Measurements from ENCODE around the gene CRTC1. TPM values are rescaled to one million over a fixed set of nuclear protein-coding genes. Genes with fewer than 3 reads are reported as not detected.
A peak's percentile ranks its signal among the peaks of the same experiment; 100 is the strongest.

The CRTC1 gene
- total and polyA plus RNA-seq, 2 experiments from 2014 or later = 2.5 to 4.8 TPM

DNA sequence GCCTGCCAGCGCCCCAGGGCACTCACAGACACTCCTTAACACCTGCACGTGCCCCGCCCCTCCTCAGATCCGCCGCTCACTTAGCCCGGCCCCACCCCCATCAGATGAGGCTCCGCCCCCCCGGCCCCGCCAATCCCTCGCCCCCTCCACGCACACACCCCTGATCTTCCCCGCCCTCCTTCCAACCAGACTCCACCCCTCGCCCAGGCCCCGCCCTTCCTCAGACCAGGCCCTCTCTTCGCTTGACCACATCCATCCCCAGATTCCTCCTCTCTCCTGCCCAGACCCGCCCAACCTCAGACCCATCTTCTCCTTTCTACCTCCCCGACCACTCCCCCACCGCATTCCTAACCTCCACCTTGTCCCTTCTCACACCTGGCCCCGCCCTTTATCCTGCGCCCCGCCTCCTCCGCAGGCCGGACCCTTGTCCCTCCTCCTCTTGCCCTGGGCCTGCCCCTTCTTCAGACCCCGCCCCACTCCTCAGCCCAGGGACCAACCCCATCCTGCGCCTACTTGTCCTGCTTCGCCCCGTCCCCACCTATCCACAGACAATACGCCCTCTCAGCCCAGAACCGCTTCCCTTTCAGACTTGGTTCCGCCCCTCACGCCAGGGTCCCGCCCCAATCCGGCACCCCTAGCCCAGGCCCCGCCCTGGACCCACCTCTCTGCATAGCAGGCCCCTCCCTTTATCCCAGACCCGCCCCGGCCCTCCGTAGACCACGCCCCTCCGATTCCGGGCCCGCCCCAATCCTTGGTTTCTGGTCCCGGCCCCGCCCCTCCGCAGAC lies 47.1 kb upstream of the CRTC1 start:
- Histone ChIP-seq H3K27me3 (no peaks in the 10 kb centered on the region), H3K36me3 (replicated peaks; ENCODE audit: insufficient read depth, low read depth) (no peaks in the 10 kb centered on the region), H2AFZ (peak overlapping the region; percentile 34), H4K20me1 (ENCODE audit: insufficient read depth, poor library complexity, severe bottlenecking) (no peaks in the 10 kb centered on the region), H3K9me2 (replicated peaks; ENCODE audit: insufficient read depth) (no peaks in the 10 kb centered on the region), H3K4me1 (ENCODE audit: insufficient read depth) (no peaks in the 10 kb centered on the region), H3K4me2 (peak overlapping the region; percentile 94), H3K79me2 (peaks cover 28% of the 10 kb centered on the region), H3K27ac (peak overlapping the region; percentile 13), H3K9me3 (ENCODE audit: low read depth) (no peaks in the 10 kb centered on the region), H3K4me3 (no peak overlapping the region)
- peak; percentile 99 for DNase-seq (ENCODE audit: low spot score)
- 6% methylated on average over 19 of the region's 44 CpGs for WGBS (ENCODE audit: low lambda C conversion rate, missing lambda C conversion rate)
- TF ChIP-seq EZH2phosphoT487 (IDR thresholded peaks at IDR 0.05; ENCODE audit: low read depth, severe bottlenecking, unreplicated experiment) (no peak), EZH2 (IDR thresholded peaks at IDR 0.05; ENCODE audit: borderline replicate concordance) (no peak)
- TF ChIP-seq, protein P1, sequence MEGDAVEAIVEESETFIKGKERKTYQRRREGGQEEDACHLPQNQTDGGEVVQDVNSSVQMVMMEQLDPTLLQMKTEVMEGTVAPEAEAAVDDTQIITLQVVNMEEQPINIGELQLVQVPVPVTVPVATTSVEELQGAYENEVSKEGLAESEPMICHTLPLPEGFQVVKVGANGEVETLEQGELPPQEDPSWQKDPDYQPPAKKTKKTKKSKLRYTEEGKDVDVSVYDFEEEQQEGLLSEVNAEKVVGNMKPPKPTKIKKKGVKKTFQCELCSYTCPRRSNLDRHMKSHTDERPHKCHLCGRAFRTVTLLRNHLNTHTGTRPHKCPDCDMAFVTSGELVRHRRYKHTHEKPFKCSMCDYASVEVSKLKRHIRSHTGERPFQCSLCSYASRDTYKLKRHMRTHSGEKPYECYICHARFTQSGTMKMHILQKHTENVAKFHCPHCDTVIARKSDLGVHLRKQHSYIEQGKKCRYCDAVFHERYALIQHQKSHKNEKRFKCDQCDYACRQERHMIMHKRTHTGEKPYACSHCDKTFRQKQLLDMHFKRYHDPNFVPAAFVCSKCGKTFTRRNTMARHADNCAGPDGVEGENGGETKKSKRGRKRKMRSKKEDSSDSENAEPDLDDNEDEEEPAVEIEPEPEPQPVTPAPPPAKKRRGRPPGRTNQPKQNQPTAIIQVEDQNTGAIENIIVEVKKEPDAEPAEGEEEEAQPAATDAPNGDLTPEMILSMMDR (IDR thresholded peaks at IDR 0.05; ENCODE audit: poor library complexity) = no peak

DNA sequence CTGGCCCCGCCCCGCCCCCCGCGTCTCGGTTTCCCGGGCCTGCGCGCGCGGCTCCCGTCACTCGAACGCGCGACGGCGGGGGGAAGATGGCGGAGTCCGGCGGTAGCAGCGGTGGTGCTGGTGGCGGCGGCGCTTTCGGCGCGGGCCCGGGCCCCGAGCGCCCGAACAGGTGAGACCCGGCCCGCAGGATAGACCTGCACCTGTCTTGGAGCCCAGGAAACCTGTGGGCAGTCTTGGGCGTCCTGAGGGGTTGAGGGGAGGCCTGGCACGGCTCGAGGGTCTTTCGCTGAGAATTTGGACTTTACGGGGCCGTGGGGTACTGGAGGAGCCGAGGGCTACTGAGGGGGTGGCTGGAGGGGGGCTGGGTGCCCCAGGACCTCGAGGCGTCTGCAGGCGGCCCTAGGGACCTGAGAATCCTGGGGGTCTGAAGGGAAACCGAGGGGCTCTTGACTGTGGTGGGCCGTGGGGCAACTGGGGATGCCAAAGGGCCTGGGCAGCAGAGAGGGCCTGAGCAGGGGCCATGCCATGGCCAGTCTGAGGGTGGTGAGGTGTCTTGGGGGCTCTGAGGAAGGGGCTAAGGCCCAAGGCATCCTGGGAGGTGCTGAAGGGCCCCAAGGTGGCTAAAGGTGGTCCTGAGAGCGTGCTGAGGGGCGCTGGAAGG lies 46.4 kb upstream of the CRTC1 start, which contains the start of gene KLHL26:
Gene KLHL26 (plus strand): TSS at position 60 of the 661 bp plus-strand sequence. CDS start 27 bp downstream, at position 87.
- Histone ChIP-seq H3K36me3 (replicated peaks; ENCODE audit: insufficient read depth, low read depth) (no peaks in the 10 kb centered on the region), H3K4me3 (peak within 1 kb of the TSS; percentile 62), H3K4me2 (peak within 1 kb of the TSS; percentile 94), H3K27me3 (no peaks in the 10 kb centered on the region), H3K9me3 (ENCODE audit: low read depth) (no peaks in the 10 kb centered on the region), H3K9me2 (replicated peaks; ENCODE audit: insufficient read depth) (no peaks in the 10 kb centered on the region), H4K20me1 (ENCODE audit: insufficient read depth, poor library complexity, severe bottlenecking) (no peaks in the 10 kb centered on the region), H3K4me1 (ENCODE audit: insufficient read depth) (no peaks in the 10 kb centered on the region), H3K27ac (peak within 1 kb of the TSS; percentile 52), H3K79me2 (peaks cover 31% of the 10 kb centered on the region), H2AFZ (peak within 1 kb of the TSS; percentile 57)
- WGBS (ENCODE audit: low lambda C conversion rate, missing lambda C conversion rate) = 4% methylated on average over 37 of the region's 47 CpGs
- TF ChIP-seq, protein P1 (IDR thresholded peaks at IDR 0.05; ENCODE audit: poor library complexity) = no peak
- TF ChIP-seq EZH2phosphoT487 (IDR thresholded peaks at IDR 0.05; ENCODE audit: low read depth, severe bottlenecking, unreplicated experiment) (no peak), EZH2 (IDR thresholded peaks at IDR 0.05; ENCODE audit: borderline replicate concordance) (no peak)
- no peak for DNase-seq (ENCODE audit: low spot score)

- peaks cover 38% of the 10 kb centered on the region for H3K79me2 ChIP-seq
- TF ChIP-seq, protein P1 (IDR thresholded peaks at IDR 0.05; ENCODE audit: poor library complexity) = no peak
- TF ChIP-seq EZH2phosphoT487 (IDR thresholded peaks at IDR 0.05; ENCODE audit: low read depth, severe bottlenecking, unreplicated experiment) (no peak), EZH2 (IDR thresholded peaks at IDR 0.05; ENCODE audit: borderline replicate concordance) (no peak)
- H3K4me3 ChIP-seq = peak overlapping the region; percentile 62
- no peaks in the 10 kb centered on the region for H3K27me3 ChIP-seq
- H4K20me1 ChIP-seq (ENCODE audit: insufficient read depth, poor library complexity, severe bottlenecking) = no peaks in the 10 kb centered on the region
- H3K27ac ChIP-seq = no peak overlapping the region
- H3K9me2 ChIP-seq (replicated peaks; ENCODE audit: insufficient read depth) = no peaks in the 10 kb centered on the region
- peak overlapping the region; percentile 94 for H3K4me2 ChIP-seq
- peak; percentile 65 for DNase-seq (ENCODE audit: low spot score)
- H3K4me1 ChIP-seq (ENCODE audit: insufficient read depth) = no peaks in the 10 kb centered on the region
- WGBS (ENCODE audit: low lambda C conversion rate, missing lambda C conversion rate) = 58% methylated on average over 3 of the region's 3 CpGs
- H3K36me3 ChIP-seq (replicated peaks; ENCODE audit: insufficient read depth, low read depth) = no peaks in the 10 kb centered on the region
- H2AFZ ChIP-seq = no peak overlapping the region
- no peaks in the 10 kb centered on the region for H3K9me3 ChIP-seq (ENCODE audit: low read depth)
These were observed 45.5 kb upstream of the CRTC1 start for GRCh38 chr19:18637673-18638630.
